GM18507 (cell line): Measurements from ENCODE around the gene BFSP2.
"Not testable (repeated sequence)": the region's sequence is repeated elsewhere in the genome, so short reads cannot be mapped to it uniquely, and the experiment has no call there.

Experiments
- DNase-seq: peaks from one replicate; pipeline ENCODE4 v3.0.0; 2011; ENCODE audit warnings: low read depth; ENCODE audit not compliant: insufficient read length; ENCODE audit errors: extremely low spot score
- FAIRE-seq: peaks from 2 replicates; lab custom pipeline; 2011; peaks lifted over from hg19 to GRCh38; lab: Jason Lieb, UNC

The BFSP2 gene

DNA sequence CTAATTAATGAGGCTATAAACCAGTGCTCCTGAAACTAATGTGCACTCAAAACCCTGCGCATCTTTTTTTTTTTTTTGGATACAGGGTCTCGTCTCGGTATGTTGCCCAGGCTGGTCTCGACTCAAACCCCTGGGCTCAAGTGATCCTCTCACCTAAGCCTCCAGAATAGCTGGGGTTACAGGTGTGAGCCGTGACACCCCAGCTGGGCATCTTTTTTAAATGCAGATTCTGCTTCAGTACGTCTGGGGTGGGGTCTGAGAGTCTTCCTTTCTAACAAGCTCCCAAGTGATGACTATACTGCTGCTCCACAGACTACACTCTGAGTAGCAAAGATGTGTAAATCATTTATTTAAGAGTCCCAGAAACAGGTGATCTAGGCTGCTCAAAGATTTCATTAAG, 73.0 kb downstream of the BFSP2 start:
- FAIRE-seq (no peak), DNase-seq (no peak)

DNA sequence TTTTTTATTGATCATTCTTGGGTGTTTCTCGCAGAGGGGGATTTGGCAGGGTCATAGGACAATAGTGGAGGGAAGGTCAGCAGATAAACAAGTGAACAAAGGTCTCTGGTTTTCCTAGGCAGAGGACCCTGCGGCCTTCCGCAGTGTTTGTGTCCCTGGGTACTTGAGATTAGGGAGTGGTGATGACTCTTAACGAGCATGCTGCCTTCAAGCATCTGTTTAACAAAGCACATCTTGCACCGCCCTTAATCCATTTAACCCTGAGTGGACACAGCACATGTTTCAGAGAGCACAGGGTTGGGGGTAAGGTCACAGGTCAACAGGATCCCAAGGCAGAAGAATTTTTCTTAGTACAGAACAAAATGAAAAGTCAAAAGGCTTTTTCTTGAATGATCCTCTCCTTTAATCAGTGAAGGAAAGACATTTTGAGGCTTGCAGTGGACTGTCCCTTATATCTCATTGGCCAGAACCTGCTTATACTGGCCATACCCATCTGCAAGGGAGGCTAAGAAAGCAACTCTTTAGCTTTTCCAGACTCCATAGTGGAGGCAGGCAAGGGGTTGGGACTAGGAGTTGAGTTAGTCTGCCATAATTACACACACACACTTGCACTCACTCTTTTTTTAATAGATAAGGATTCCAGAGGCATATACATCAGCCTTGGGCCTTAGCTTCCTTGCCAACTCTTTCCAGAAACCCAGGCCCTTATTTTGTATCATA, 73.8 kb downstream of the BFSP2 start:
- not testable (repeated sequence) for DNase-seq, FAIRE-seq

DNA sequence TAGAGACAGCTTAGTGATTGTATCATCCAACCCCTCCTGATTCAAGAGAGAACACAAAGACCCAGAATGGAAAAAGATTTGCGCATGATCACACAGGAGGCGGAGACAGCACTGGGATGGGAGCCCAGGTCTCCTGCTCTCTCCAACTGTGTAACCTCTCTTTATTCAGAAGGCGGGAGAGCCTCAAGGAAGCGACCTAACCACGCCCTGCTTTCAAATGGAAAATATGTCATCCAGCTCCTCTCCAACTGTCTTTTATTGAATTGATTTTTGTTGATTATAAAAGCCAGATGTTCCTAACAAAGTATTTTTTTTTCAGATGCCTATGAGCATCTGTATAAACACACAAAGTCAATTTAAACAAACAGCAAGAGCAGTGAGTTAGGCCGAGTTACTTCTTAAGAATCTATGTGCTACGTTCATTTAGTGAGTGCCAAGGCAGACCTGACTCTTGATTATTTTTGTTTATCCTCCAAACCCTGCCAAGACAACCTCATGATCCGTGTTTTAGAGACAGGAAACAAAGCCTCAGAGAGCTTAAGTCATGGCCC, 74.5 kb downstream of the BFSP2 start:
- FAIRE-seq (no peak), DNase-seq (no peak)

DNA sequence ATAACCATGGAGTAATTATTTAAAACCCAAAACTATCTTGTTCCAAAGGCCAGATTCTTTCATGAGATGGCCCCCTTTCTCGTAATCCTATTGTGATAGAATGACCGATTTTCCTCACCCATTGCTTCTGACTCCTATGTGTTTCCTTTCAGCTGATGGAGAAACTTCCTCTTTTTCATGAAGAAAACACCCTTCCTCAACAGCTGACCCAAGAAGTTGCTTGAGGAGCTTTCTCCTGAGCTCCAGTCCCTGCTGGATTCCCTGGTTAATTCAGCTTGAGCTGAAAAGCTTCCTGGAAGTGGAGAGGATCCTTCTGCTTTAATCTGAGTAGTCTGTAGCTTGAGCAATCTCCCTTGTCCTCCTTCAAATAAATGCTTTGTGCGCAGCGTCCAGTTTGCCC, 75.0 kb downstream of the BFSP2 start:
- DNase-seq (no peak), FAIRE-seq (peak; percentile 74)

DNA sequence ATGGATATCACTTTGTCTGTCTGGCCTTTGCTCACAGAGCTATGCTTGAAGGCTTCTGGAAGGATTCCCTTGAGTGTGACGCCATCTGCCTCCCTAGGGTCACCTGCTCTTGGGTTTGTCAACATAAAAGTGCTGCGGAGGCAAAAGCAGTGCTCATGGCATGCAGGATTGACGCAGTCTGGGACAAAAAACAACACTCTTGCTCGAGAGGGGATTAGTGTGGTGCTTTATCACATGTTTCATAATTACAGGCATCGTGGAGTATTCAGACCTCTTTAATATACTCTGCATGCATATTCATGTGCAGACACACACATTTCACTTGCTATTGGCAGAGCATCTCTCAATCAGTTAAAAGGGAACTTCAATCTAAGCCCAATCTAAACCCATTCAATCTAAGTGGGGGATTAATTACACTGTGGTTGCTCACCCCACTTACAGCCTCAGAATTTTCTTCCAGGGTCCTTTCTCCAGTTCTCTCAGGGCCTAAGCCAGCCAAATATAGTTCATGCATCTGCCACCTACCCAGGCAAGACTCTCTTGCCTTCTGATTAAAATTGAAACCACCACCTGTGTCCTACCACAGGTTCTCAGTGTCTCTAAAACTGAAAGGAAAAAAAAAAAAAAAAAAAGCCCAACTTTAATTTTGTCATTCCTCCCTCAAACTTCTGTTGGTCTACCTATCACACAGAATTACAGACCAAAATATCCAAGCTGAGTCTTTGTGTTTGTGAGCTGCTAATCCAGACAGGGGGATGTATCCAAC, 75.6 kb downstream of the BFSP2 start:
- FAIRE-seq, result peak; percentile 97

DNA sequence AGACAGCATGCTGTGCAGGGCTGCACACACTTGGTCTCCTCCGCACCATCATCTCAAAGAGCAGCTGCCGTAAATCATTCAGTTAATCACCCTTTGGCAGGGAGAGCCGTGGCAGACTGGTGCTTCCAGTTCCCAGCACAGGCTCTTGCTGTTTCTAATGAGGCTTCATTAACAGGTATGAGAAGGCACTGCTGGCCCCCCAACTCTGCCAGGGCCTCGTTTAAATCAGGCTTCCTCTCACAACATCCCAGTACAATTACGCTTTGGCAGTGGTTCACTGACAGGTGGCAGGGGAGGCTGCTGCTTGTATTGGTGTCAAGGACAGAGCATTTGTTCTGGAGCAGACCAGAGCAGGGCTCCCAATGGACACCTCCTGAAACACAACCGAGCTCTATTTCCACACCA, 77.1 kb downstream of the BFSP2 start:
- DNase-seq (no peak), FAIRE-seq (no peak)

More for the DNA sequence above, 75.6 kb downstream of the BFSP2 start:
- DNase-seq, result peak; percentile 64

DNA sequence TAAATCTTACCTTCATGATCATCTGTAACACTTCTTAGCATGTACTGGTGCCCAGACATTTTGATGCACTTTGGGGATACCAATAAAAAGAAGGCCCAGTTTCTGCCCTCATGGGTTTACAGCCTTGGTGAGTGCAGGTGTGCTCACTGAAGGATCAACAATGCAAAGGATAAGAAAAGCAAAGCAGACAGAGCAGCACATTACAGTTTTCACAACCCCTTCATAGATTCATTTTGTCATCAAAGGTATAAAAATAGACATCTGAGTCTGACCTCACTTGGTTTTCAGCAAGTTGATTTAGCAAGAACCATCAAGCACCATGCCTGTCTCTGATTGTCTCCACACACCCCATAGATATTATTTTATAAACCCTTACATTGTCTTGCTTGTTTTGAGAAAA, 77.6 kb downstream of the BFSP2 start:
- DNase-seq, result no peak
- peak; percentile 87 for FAIRE-seq

DNA sequence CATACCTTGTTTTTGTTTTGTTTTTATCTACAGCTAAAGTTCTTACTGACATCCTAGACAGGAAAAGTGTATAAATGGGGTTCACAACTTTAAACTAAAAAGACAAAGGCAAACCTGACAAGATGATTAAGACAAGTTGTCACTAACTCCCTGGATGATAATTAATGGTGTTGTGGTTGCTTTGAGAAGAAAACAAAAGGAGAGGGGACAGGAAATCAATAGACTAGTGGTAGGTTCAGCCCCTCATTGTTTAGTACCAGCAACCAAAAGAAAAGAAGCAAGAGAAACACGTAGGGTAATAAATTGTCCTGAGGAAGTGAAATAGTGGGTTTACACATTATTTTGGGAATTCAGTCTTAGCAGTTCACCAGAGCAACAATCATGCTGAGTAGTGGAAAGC, 78.8 kb downstream of the BFSP2 start:
- peak; percentile 77 for FAIRE-seq

DNA sequence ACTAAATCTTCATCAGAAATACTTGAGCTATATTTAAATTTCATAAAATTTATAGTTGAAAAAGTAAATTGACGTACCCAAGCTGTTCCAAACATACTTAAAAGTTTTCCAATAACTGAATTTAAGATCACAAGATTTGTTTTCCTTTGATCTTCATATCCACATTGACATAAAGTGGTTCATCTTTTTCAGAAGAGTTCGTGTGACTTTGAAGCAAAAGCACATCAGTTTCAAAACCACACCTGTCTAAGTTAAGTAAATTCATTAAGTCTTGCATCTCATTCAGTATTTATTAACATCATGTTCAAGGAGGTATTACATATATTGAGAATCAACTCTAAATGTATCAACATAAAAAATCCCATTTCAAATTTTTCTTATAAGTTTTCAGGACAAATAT, 79.5 kb downstream of the BFSP2 start:
- DNase-seq (no peak), FAIRE-seq (no peak)

More for the DNA sequence above, 78.8 kb downstream of the BFSP2 start:
- no peak for DNase-seq

DNA sequence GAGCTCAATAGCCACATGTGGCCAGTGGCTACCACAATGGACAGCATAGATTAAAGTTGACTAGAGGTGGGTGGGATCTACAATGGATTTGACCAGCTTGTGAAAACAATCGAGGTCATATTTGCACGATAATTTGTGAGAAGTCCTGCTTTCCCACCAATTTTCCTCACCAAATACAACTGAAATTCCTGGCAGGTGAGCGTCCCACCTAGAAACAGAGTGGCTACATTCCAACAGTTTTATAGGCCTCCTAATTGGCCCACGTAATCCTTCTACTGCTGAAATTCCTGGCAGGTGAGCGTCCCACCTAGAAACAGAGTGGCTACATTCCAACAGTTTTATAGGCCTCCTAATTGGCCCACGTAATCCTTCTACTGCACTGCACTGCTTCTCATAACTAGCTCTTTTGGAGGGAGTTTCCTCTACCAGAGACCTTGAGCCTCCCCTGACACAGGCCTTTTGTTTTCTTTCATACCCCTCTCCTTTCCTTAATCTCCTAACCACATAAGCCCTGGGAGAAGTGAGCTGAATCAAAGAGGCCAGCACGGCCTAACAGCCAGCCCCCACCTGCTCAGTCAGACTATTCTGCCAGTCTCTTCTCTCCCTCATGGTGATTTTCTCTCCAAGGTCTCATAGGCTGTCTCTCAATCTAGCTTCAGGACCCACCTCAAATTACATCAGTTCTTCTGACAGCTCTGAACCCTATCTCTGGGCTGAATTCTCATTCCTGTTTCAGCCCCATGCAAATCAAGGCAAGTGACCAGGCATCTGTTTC, 80.2 kb downstream of the BFSP2 start:
- FAIRE-seq, result peak; percentile 82
- DNase-seq, result no peak

DNA sequence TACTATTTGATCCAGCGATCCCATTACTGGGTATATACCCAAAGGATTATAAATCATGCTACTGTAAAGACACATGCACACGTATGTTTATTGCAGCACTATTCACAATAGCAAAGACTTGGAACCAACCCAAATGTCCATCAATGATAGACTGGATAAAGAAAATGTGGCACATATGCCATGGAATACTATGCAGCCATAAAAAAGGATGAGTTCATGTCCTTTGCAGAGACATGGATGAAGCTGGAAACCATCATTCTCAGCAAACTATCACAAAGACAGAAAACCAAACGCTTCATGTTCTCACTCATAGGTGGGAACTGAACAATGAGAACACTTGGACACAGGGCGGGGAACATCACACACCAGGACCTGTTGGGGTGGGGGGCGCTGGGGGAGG, 82.6 kb downstream of the BFSP2 start:
- DNase-seq, result not testable (repeated sequence)

DNA sequence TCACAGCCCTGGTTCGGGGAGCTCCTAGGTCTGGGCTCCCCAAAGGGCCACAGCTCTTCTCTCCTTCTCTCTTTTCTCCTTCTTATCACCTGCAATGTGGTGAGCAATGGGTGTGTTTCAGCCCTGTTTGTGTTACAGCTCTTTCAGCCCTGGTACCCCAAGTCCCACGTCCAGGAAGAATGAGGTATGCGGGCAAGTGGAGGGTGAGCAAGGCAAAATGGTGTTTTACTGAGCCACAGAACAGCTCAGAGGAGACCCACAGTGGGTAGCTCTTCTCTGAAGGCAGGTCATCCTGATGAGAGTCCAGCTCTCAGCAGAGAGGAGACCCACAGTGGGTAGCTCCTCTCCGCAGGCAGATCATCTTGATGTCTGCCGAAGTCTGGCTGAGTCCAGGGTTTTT, 86.8 kb downstream of the BFSP2 start:
- FAIRE-seq (no peak), DNase-seq (no peak)

More for the DNA sequence above, 82.6 kb downstream of the BFSP2 start:
- FAIRE-seq, result not testable (repeated sequence)

DNA sequence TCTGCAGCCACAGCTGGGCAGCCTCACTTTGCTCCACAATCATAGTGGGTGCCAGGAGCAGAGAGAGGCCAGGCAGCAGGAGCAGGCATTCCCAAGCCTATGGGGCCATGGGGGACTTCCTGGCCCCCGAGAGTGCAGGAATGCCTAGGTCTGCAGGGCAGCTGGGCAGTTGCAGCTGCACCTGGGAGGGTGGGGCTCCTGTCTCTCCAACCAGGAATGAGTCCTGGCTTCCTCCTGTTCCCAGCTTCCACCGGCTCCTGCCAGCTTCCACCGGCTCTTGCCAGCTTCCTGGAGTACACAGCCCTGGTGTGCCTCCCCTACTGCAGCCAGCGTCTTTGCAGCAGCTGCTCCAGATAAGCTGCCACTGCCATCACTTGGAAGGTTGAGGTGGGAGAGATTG, 87.3 kb downstream of the BFSP2 start:
- FAIRE-seq (no peak), DNase-seq (no peak)

DNA sequence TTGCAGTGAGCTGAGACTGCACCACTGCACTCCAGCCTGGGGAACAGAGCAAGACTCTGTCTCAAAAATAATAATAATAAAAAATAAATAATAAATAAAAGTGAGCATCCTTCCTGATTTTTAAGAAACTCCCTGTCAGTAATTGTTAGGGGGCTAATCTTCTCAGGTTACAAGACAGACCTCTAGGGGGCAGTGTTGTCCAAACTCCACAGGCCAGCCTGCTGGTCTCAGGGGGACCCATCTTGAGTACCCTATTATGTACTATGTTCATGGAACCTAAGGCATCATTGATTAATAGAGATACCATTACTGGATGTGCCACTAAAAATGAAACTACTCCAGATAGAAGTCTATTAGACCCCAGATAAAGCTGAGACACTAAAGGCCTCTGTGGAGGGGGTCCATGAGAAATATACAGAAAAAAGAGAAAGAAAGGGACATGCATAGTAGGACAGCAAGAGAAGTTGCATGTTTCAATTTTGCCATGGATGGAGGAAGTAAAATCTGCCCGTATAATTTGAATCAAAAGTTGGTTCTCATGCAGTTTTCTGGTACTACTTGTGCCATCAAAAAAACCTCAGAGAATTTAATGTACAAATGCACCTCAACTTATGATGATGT, 88.2 kb downstream of the BFSP2 start:
- no peak for DNase-seq
- FAIRE-seq, result peak; percentile 36

DNA sequence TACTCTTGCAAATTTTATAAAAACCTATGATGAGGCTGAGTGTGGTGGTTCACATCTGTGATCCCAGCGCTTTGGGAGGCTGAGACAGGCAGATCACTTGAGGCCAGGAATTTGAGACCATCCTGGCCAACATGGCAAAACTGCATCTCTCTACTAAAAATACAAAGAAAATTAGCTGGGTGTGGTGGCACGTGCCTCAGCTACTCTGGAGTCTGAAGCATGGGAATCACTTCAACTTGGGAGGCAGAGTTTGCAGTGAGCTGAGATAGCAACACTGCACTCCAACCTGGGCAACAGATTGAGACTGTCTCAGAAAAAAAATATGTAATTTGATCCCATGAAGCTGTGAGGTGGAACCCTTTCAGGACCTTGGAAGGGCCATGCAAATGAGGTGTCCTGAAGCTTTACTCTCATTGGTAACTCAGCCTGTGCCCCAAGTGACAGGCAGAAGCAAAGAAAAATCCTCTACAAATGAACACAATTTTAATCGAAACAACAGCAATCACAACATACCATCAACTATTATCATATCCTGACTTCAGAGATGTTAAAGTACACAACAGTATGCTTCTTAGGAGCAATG, 89.0 kb downstream of the BFSP2 start:
- no peak for DNase-seq
- FAIRE-seq, result peak; percentile 48

DNA sequence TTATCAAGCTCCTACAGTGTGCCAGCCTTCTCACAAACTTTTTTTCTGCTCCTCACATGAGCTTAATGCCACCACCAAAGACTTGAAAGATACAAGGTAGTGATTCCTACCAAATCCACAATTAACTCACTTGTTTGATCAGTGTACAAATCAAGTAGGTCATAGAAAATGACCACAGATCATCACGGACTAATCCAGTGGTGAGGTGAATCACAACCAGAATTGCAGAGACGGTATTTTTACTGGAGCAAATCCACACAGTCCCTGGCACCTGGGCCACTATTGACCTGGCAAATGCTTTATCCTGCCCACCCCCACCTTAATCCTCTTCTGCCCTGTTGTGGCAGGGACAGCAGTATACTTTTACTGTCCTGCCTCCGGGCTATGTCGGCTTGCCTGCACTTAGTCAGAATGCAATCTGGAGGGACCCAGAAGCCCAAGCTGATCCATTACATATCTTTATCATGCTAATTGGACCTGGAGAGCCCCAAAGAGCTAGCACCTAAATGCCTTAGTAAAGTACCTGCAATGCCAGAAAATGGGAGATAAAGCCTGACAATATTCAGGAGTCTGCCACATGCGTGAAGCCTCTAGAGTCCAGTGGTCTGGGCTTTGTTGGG, 89.7 kb downstream of the BFSP2 start:
- peak; percentile 42 for FAIRE-seq
- DNase-seq, result no peak

DNA sequence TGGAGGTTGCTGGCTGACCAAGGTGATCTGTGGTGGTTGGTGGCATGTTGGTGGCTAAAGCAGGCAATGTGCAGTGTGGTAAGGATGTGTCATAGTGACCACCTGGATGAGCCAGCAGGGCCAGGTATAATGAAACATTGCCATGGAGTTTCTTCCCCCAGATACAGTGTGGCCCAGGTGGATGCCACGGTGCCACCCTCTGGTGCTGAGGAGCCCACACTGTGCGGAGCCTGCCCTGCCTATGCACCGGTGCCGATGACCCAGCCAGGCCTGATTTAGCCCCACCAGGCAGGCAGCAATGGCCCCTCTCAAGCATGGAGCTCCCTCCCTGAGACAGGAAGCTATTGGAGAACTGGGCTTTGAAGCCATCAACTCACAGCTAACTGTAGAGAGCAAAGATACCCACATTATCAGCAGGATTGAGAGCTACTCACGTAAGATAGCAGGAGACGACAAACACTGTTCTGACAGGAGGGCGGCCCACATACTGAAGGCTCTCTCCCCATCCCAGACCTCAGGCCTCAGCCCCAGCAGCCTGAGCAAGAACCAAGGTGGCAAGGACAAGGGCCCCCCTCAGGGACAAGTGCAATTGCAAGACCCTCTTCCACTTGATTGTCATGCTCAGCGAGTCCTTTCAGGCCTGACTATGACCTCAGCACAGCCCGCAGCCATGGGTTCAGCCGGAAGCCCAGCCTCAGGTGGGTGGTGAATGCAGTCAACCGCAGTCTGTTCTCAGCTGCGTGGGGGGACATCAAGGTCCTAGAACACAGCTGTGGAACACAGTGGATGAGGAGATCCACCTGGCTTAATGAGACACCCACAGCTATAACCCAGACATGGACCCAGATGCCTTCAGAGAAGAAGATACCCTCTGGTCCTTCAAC, 90.9 kb downstream of the BFSP2 start:
- DNase-seq (peak; percentile 47), FAIRE-seq (peak; percentile 97)
